Spleen (tissue), 7 donors: Measurements from ENCODE around the gene MS4A6E.

Experiments used
- CTCF ChIP-seq, 11 experiments: fragments of 200-600 bp in 7 of 11; fragments of 450-650 bp in 4 of 11; sonication (generic) in 4 of 11; IDR thresholded peaks in 8 of 11; conservative IDR thresholded peaks in 3 of 11; 1 replicate in 7 of 11; 2 replicates in 4 of 11; pipeline versions ENCODE4 v1.4.0 to v1.8.0; 2016 to 2021; ENCODE audit warnings: antibody characterized with exemption in 11 of 11, inconsistent platforms in 4 of 11, mild to moderate bottlenecking in 1 of 11
- POLR2A ChIP-seq, 3 donors: fragments of 450-650 bp; IDR thresholded peaks; one replicate each; pipeline ENCODE4 v1.5.1; 2017; ENCODE audit warnings: antibody characterized with exemption in 3 of 3, mild to moderate bottlenecking in 1 of 3
- POLR2AphosphoS5 ChIP-seq, 3 donors: sonication (generic); formaldehyde crosslinking; IDR thresholded peaks; one replicate each; pipeline ENCODE4 v1.5.1; 2017; ENCODE audit warnings: antibody characterized with exemption in 3 of 3
- donor health status: DM: no; HTN: no; CAD: no; lungs with moderate emphysema.
- donor health status: DM: no; HTN: no; CAD: no.
- donor health status: DM: no; HTN: no; CAD: no.

- TF ChIP-seq POLR2A (IDR thresholded peaks at IDR 0.05) (no peak), CTCF (IDR thresholded peaks at IDR 0.05 in 8 of 11, conservative IDR thresholded peaks at IDR 0.05 in 3 of 11) (no peak), POLR2AphosphoS5 (IDR thresholded peaks at IDR 0.05) (no peak)
Measured at GRCh38 chr11:60288531-60288930, 38.5 kb upstream of the MS4A6E start.
